H1 (cell line): ENCODE results near the gene CPLX1. TPM values are rescaled to one million over a fixed set of nuclear protein-coding genes. Genes with fewer than 3 reads are reported as not detected.

ENCODE experiments used
- JUND ChIP-seq: IDR thresholded peaks from 2 replicates; pipeline ENCODE4 v1.6.1; 2011; ENCODE audit warnings: mild to moderate bottlenecking, improper control_type of control experiment, low read length
- KDM4A ChIP-seq: IDR thresholded peaks from one replicate; pipeline ENCODE4 v1.7.1; 2012; ENCODE audit warnings: low read depth, mild to moderate bottlenecking, moderate library complexity, low read length, inconsistent platforms; ENCODE audit not compliant: severe bottlenecking
- KDM5A ChIP-seq: fragments of 200-600 bp; IDR thresholded peaks from 2 replicates; pipeline ENCODE4 v1.7.1; 2012; ENCODE audit warnings: mild to moderate bottlenecking, low read length, inconsistent platforms, mixed read lengths
- MAFK ChIP-seq: IDR thresholded peaks from 2 replicates; pipeline ENCODE4 v1.6.1; 2012; ENCODE audit warnings: low read depth, mild to moderate bottlenecking, improper control_type of control experiment, low read length
- NANOG ChIP-seq: IDR thresholded peaks from 2 replicates; pipeline ENCODE4 v1.6.1; 2011; ENCODE audit warnings: low read length, low read depth, mild to moderate bottlenecking, inconsistent platforms; ENCODE audit not compliant: insufficient read depth, poor library complexity, severe bottlenecking
- POLR2A ChIP-seq, 2 experiments: IDR thresholded peaks; 1 replicate in 1 of 2; 2 replicates in 1 of 2; pipeline ENCODE4 v1.6.1; 2011; ENCODE audit warnings: low read depth in 2 of 2, low read length in 2 of 2, mild to moderate bottlenecking in 2 of 2; ENCODE audit errors: control extremely low read depth in 1 of 2
- RNF2 ChIP-seq: fragments of 200-900, 300-1000 bp; sonication (generic); IDR thresholded peaks from 2 replicates; pipeline ENCODE4 v1.7.1; 2016; ENCODE audit warnings: borderline replicate concordance, low read depth, mild to moderate bottlenecking, antibody characterized with exemption, low read length; ENCODE audit not compliant: poor library complexity, severe bottlenecking; ENCODE audit errors: missing control alignments
- SIRT6 ChIP-seq: IDR thresholded peaks from one replicate; pipeline ENCODE4 v1.7.1; 2012; ENCODE audit warnings: low read length, inconsistent platforms
- polyA plus RNA-seq, 7 experiments: library from polyadenylated mRNA; depleted of rRNA in 3 of 7; stranded (reverse) in 5 of 7; unstranded in 2 of 7; fragments of >200 nt in 5 of 7; fragments of 200-250 nt in 2 of 7; gene quantifications; 1 replicate in 5 of 7; 2 replicates in 1 of 7; 4 replicates in 1 of 7; pipeline versions ENCODE4 v1.2.1 to v1.2.3, GENCODE V29; 2011 to 2013; ENCODE audit warnings: missing spikeins in 2 of 7, mixed read lengths in 2 of 7
- total RNA-seq: library from RNA; stranded (reverse); fragmentation: NEBNext Ultra II Directional; extraction: Animal tissue kit (Norgen Biotek cat#: 25700); gene quantifications from 2 replicates; pipeline ENCODE4 v1.2.1, GENCODE V29; 2021

CPLX1 gene
- total and polyA plus RNA-seq, 2 of the 8 experiments (the other 6 are each of a cell fraction or from before 2014, with no cell fraction given) = 0.32 to 0.56 TPM

DNA sequence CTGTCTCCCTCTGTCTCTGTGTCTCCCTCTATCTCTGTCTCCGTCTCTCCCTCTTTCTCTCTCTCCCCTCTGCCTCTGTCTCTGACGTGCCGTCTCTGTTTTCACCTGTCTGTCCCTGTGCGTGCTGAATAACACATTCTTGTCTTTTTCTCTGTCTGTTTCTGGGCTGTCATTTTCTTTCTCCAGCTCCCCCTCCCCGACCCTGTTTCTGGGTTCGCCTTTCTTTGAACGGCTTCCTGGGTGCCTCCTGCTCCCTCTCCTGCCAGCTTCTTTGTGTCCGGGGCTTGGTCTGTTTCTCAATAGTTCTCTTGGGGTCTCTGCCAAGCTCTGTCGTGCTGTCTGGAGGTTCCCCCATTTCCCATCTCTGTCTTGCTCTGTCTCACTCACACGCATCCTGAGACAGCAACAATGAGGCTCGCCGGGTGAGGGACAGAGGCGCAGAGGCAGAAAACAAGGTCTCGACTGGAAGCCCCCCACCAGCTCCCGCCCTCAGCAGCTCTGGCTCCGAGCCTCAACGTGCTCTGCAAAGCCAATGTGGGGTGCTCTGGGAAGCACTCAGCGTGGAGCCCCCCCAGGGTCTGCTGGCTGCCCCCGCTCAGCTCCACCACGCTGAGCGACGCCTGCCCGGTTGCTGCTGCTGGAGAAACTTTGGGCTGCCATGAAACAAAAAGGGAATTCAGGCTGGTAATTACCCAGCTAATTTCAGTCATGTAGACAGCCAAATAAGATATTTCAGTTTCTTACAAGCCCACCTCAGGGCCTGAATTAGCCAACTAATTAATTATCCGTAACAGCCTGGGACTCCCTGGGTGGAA lies 3.4 kb downstream of the CPLX1 start (continued):
- no peak for TF ChIP-seq KDM5A
- TF ChIP-seq SIRT6 = no peak
- TF ChIP-seq JUND = no peak
- TF ChIP-seq MAFK = no peak
- TF ChIP-seq KDM4A = no peak
- TF ChIP-seq POLR2A (IDR thresholded peaks at IDR 0.05; ENCODE audit: control extremely low read depth in 1 of 2, low read depth in 2 of 2, low read length in 2 of 2) = no peak
- TF ChIP-seq RNF2 = no peak
- no peak for TF ChIP-seq NANOG
